ENCODE measurements around the gene CFAP157.

The CFAP157 gene

DNA sequence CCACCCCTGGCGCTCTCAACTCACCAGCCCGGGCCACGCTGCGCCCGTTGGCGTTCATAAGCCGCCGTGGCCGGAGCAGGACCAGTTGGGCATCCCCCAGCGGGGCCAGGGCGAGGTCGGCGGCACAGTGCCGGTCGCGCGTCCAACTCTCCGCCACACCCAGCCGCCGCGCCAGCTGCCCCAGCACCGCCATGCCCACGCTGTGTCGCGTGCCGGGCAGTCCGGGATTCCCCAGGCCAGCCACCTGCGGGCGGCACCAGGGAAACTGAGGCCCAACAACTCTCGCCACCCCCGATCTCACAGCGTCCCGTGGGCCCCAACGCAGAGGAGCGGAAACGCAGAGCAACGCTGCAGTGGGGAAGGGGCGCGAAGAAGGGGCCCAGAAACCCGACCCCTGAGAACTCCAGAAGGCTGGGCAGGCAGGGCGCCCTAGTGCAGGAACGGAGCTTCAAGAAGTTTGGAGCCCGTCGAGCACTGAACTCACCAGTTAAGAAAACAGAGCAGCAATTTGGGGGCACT lies 8.2 kb downstream of the CFAP157 start:
- no peak for DNase-seq

DNA sequence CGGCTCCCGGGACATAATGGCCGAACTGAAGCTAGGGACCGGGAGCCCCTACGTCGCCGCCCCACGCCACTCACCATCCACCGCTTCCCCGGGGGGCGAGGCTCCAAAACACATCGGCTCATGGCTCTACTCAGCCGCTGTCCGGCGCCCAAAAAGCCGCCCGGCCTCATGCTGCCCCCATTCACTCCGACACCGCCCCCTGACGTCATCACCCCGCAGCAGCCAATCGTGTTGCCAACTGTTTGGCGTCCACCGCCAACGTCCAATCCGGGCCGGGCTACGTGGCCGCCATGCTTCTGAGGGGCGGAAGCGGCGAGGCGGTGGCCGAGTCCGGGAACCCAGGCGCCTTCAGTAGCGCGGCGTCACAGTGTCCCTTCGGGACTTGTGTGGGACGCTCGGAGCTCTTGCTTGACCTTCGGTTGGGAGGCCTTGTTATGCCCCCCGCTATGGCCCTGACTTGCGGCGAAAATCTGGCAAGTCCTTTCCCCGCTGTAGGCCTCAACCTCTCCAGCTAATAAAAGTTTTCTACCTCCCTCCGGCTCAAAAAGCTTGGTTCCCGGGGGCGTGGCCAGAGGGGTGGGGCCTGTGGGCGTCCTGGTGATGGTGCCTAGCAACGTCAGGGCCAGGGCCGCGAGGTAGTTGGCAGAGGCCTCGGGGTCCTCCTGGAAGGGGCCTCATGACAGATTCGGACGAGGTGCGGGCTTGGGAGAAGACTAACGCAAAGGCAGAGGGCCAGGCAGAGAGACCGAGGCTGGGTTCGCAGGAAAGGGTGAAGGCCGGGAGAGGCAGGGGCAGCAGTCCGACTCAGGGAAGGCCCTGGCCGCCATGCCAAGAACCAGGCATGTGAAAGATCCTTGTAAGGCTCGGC lies 8.9 kb downstream of the CFAP157 start, which contains the start of the genes PTRH1 and TTC16:
Gene PTRH1 (minus strand): TSS at position 194 of the 868 bp plus-strand sequence. CDS start 24 bp downstream, at position 170.
Gene TTC16 (plus strand): TSS at position 610 of the 868 bp plus-strand sequence. CDS start 67 bp downstream, at position 677.
- peak; percentile 67 to 98 (median 93) for DNase-seq

- no peak for DNase-seq
Observed at GRCh38 chr9:127716412-127716811, 9.6 kb downstream of the CFAP157 start.

DNA sequence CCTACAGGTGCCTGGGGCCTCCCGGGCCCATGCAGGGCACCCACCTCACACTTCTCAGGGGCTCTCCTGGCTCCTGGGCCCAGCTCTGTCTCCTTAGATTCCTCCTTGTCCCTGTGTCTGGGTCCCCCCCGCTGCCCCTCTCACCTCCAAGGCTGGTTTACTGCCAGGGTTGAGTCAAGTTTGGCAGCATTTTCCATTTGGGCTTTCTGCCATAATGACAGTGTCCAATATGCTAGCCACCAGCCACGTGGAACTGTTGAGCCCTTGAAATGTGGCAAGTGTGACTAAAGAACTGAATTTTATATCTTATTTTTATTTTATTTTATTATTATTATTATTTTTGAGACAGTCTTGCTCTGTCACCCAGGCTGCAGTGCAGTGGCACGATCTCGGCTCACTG lies 11.0 kb downstream of the CFAP157 start:
- peak in 4 of 56 donors; percentile 11 to 46 (median 20) for DNase-seq

DNA sequence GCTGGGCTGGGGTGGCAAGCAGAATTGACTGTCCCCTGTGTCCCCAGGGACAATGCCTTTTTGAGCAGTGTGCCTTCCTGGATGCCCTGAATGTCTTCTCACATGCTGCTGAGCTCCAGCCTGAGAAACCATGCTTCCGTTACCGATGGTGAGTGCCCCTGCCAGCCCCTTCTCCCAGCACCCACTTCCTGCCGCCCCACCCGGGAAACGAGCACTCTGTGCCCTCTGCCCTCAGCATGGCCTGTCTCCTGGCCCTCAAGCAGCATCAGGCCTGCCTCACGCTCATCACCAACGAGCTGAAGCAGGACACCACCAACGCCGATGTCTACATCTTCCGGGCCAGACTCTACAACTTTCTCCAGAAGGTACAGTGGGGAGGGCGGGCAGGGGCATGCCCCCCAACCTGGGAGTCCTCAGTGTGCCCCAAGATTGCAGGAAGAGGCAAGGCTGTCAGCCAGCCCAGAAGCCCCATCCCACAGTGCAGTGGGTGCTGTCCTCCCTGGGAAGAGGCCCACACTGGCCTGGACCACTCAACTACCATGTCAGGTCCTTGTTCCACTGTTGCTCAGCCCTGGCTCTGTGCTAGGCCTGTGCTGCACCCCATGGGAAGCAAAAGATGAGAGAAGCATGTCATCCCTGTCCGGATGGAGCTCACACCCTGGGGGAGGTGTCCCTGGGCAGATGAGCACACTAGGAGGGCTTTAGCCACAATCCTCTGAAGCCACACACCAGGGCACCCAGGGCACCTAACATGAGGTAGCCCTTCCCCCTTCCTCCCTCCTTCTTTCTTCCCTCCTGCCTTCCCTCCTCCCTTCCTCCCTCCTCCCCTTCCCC lies 13.5 kb downstream of the CFAP157 start:
- no peak for DNase-seq

- peak in 1 of 56 donors; percentile 39 for DNase-seq
Observed at GRCh38 chr9:127720865-127721227, 14.1 kb downstream of the CFAP157 start.

DNA sequence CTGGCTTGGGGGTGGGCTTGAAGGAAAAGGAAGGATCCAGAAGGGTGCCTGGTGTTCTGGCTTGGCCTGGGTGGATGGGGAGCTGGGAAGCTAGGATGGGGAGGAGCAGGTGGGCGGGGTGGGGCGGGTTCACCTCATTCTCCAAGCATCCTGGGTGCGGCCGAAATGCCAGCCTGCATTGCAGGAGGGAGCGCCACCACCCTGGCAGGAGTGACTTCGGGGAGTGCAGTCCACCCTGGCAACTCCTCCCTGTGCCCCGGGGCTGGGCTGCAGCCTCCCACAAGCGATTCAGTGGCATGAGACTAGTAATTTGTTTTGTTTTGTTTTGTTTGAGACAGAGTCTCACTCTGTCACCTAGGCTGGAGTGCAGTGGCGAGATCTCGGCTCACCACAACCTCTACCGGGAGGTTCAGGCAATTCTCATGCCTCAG lies 14.6 kb downstream of the CFAP157 start:
- DNase-seq = no peak

- DNase-seq = no peak
Observed at GRCh38 chr9:127722055-127722745, 15.4 kb downstream of the CFAP157 start.

GRCh38 chr9:127723013-127723412 lies 16.2 kb downstream of the CFAP157 start:
- no peak for DNase-seq

DNA sequence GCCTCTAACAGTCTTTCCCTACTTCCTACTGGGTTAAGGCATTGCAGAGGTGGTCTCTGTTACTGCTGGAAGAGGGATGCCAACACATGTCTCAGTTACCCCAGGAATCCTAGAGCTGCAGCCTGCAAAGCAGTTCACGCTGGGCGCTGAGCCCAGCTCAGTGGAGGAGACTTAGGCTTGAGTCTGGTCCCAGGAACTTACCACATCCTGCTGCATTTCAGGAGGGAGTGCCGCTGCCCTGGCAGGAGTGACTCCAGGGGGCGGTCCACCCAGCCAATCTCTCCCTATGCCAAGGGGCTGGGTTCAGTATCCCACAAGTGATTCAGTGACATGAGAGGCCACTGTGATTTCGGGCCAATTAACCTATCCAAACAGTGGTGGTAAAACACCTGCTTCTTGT lies 16.7 kb downstream of the CFAP157 start:
- no peak for DNase-seq

GRCh38 chr9:127724012-127724411 lies 17.2 kb downstream of the CFAP157 start:
- no peak for DNase-seq

GRCh38 chr9:127726871-127727270 lies 20.1 kb downstream of the CFAP157 start:
- DNase-seq = no peak

- no peak for DNase-seq
Observed at GRCh38 chr9:127728808-127729207, 22.0 kb downstream of the CFAP157 start.

GRCh38 chr9:127729522-127730256 lies 22.9 kb downstream of the CFAP157 start:
- no peak for DNase-seq

DNA sequence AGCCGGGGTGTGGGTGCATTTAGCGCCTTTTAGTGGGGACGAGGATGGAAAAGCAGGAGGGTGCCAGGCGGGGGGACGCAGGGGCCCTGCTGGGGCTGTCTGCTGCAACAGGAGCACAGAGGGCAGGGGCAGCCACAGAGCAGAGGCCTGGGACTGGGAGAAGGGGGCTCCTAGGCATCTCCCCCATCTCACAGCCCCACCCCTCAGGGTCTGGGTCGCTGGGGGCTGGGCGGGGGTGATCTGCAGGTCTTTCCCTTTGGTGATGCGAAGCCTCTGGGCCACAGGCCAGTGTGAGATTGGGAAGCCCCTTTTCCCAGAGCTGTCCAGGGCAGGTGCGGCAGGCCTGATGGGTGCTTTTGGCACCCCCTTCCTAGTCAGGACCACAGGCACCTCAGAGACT lies 23.5 kb downstream of the CFAP157 start:
- no peak for DNase-seq

DNA sequence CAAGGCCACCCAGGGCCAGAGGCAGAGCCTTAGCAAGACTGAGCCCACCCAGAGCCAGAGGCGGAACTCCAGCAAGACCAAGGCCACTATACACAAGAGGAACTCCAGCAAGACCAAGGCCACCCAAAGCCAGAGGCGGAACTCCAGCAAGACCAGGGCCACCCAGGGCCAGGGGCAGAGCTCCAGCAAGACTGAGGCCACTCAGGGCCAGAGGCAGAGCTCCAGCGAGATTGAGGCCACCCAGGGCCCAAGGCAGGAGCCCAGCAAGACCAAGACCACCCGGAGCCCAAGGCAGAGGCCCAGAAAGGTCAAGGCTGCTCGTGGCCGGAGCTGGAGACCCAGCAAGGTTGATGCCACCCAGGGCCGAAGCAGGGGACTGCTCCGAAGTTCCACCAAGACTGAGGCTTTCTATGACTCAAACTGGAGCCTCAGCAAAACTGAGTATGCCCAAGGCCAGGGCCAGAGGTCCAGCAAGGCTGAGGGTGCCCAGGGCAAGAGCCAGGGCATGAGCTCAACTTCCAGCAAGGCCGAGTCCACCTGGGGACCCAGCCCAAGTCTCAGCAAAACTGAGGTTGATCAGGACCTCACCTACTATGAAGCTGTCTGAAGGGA lies 24.1 kb downstream of the CFAP157 start:
- no peak for DNase-seq

- no peak for DNase-seq
Observed at GRCh38 chr9:127731938-127732337, 25.1 kb downstream of the CFAP157 start.

DNA sequence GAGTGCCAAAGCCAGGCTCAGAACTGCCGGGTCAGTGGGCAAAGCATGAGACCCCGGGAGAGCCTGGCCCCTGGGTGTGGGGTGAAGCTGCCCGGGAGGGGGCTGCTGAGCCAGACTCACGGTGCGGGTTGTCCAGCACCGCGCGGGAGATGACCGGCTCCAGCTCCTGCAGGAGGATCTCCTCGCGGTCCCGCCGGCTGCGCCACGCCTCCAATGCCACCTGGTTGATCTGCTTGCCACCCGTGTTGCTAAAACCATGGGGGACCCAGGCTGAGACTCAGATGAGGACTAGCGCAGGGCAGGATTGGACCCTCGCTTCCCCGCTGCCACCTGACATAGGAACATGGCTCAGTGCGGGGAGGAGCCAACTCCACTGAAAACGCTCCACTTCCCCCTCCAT lies 25.7 kb downstream of the CFAP157 start:
- no peak for DNase-seq

DNA sequence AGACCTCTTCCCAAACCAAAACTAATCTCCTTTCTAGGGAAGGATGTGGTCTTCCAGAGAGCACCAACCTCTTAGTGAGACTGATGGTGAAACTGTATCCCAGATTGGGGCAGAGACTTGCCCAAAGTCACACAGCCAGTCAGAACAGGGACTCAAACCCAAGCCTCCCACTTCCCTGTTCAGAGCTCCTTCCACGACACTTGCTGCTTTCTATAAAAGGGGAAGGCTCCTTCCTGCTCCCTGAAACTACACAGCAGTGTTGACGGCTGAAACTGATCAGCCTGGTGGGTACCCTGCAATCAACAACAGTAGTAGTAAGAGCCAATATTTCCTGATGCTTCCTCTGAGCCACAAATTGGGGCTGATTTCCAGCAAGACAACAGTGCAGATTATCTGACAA lies 26.8 kb downstream of the CFAP157 start:
- DNase-seq = no peak

GRCh38 chr9:127734247-127734746 lies 27.5 kb downstream of the CFAP157 start:
- DNase-seq = peak in 3 of 56 donors; percentile 5 to 62 (median 42)
